Neuron (in vitro differentiated cells): Measurements from ENCODE around the gene SNUPN.

ENCODE experiments used
- H2AFZ ChIP-seq: one replicate; pipeline ENCODE4 v1.6.1; 2013; ENCODE audit warnings: low read depth, mild to moderate bottlenecking, inconsistent platforms, low read length, moderate library complexity
- H3K27me3 ChIP-seq: one replicate; pipeline ENCODE4 v1.6.1; 2013; ENCODE audit warnings: low read length; ENCODE audit not compliant: insufficient read depth
- H3K36me3 ChIP-seq: one replicate; pipeline ENCODE4 v1.6.1; 2013; ENCODE audit warnings: low read length; ENCODE audit not compliant: insufficient read depth
- H3K4me1 ChIP-seq: one replicate; pipeline ENCODE4 v1.6.1; 2013; ENCODE audit warnings: low read length; ENCODE audit not compliant: insufficient read depth
- H3K4me3 ChIP-seq: 2 replicates; pipeline ENCODE4 v1.5.1; 2013; ENCODE audit warnings: mild to moderate bottlenecking, low read length, moderate library complexity
- H3K9me3 ChIP-seq: one replicate; pipeline ENCODE4 v1.6.1; 2013; ENCODE audit warnings: low read length

SNUPN gene

GRCh38 chr15:75649045-75649761 lies 23.7 kb upstream of the SNUPN start:
- H2AFZ ChIP-seq, result no peak overlapping the region
- H3K4me3 ChIP-seq, result peak overlapping the region; percentile 93
- no peaks in the 10 kb centered on the region for H3K9me3 ChIP-seq
- peaks cover 20% of the 10 kb centered on the region for H3K36me3 ChIP-seq
- H3K27me3 ChIP-seq, result no peaks in the 10 kb centered on the region
- H3K4me1 ChIP-seq, result peaks cover 56% of the 10 kb centered on the region

- peaks cover 20% of the 10 kb centered on the region for H3K36me3 ChIP-seq
- no peaks in the 10 kb centered on the region for H3K9me3 ChIP-seq
- no peaks in the 10 kb centered on the region for H3K27me3 ChIP-seq
- peak overlapping the region; percentile 93 for H3K4me3 ChIP-seq
- H3K4me1 ChIP-seq, result peaks cover 56% of the 10 kb centered on the region
- peak overlapping the region; percentile 93 for H2AFZ ChIP-seq
Measured at GRCh38 chr15:75648156-75649000, 22.9 kb upstream of the SNUPN start.

GRCh38 chr15:75647370-75648155 lies 22.0 kb upstream of the SNUPN start, which contains the start of gene SNX33:
TSS of gene SNX33 (plus strand) at chr15:75647912. CDS start at chr15:75649103, 1,191 bp downstream.
- peak within 1 kb of the TSS; percentile 93 for H3K4me3 ChIP-seq
- H3K4me1 ChIP-seq, result peaks cover 50% of the 10 kb centered on the region
- no peaks in the 10 kb centered on the region for H3K9me3 ChIP-seq
- peak within 1 kb of the TSS; percentile 93 for H2AFZ ChIP-seq
- no peaks in the 10 kb centered on the region for H3K27me3 ChIP-seq
- peaks cover 20% of the 10 kb centered on the region for H3K36me3 ChIP-seq

- peak overlapping the region; percentile 93 for H2AFZ ChIP-seq
- peak overlapping the region; percentile 93 for H3K4me3 ChIP-seq
Measured at GRCh38 chr15:75646944-75647364, 21.4 kb upstream of the SNUPN start.

GRCh38 chr15:75646112-75646943 lies 20.8 kb upstream of the SNUPN start:
- Histone ChIP-seq H3K4me1 (peaks cover 38% of the 10 kb centered on the region), H2AFZ (peak overlapping the region; percentile 93), H3K4me3 (peak overlapping the region; percentile 93), H3K36me3 (peaks cover 19% of the 10 kb centered on the region), H3K27me3 (no peaks in the 10 kb centered on the region), H3K9me3 (no peaks in the 10 kb centered on the region)

More at GRCh38 chr15:75646944-75647364, 21.4 kb upstream of the SNUPN start:
- Histone ChIP-seq H3K36me3 (peaks cover 20% of the 10 kb centered on the region), H3K27me3 (no peaks in the 10 kb centered on the region), H3K9me3 (no peaks in the 10 kb centered on the region), H3K4me1 (peaks cover 44% of the 10 kb centered on the region)

- Histone ChIP-seq H2AFZ (no peak overlapping the region), H3K27me3 (no peaks in the 10 kb centered on the region), H3K4me1 (peaks cover 20% of the 10 kb centered on the region), H3K9me3 (no peaks in the 10 kb centered on the region), H3K4me3 (no peak overlapping the region), H3K36me3 (peaks cover under 1% of the 10 kb centered on the region)
Measured at GRCh38 chr15:75644376-75644775, 18.9 kb upstream of the SNUPN start.

GRCh38 chr15:75641603-75642002 lies 16.1 kb upstream of the SNUPN start:
- Histone ChIP-seq H3K4me1 (peaks cover 24% of the 10 kb centered on the region), H2AFZ (no peak overlapping the region), H3K36me3 (peaks cover 7% of the 10 kb centered on the region), H3K27me3 (no peaks in the 10 kb centered on the region), H3K9me3 (no peaks in the 10 kb centered on the region), H3K4me3 (no peak overlapping the region)

GRCh38 chr15:75641179-75641503 lies 15.6 kb upstream of the SNUPN start:
- Histone ChIP-seq H3K4me1 (peaks cover 21% of the 10 kb centered on the region), H2AFZ (no peak overlapping the region), H3K4me3 (peak overlapping the region; percentile 90)

GRCh38 chr15:75640483-75641178 lies 15.1 kb upstream of the SNUPN start:
- H3K4me1 ChIP-seq, result peaks cover 21% of the 10 kb centered on the region
- peaks cover 7% of the 10 kb centered on the region for H3K36me3 ChIP-seq
- no peaks in the 10 kb centered on the region for H3K27me3 ChIP-seq
- H2AFZ ChIP-seq, result peak overlapping the region; percentile 7
- peak overlapping the region; percentile 90 for H3K4me3 ChIP-seq
- H3K9me3 ChIP-seq, result no peaks in the 10 kb centered on the region

More at GRCh38 chr15:75641179-75641503, 15.6 kb upstream of the SNUPN start:
- Histone ChIP-seq H3K9me3 (no peaks in the 10 kb centered on the region), H3K27me3 (no peaks in the 10 kb centered on the region), H3K36me3 (peaks cover 7% of the 10 kb centered on the region)

GRCh38 chr15:75639709-75640482 lies 14.4 kb upstream of the SNUPN start, which contains the start of gene IMP3:
TSS of gene IMP3 (minus strand) at chr15:75640224. CDS start at chr15:75640168, 56 bp downstream.
- Histone ChIP-seq H3K4me3 (peak within 1 kb of the TSS; percentile 90), H3K27me3 (no peaks in the 10 kb centered on the region), H2AFZ (peak within 1 kb of the TSS; percentile 39), H3K4me1 (peaks cover 21% of the 10 kb centered on the region), H3K9me3 (no peaks in the 10 kb centered on the region), H3K36me3 (peaks cover 7% of the 10 kb centered on the region)

GRCh38 chr15:75639191-75639708 lies 13.7 kb upstream of the SNUPN start:
- Histone ChIP-seq H2AFZ (peak overlapping the region; percentile 39), H3K36me3 (peaks cover 7% of the 10 kb centered on the region), H3K27me3 (no peaks in the 10 kb centered on the region), H3K4me1 (peaks cover 21% of the 10 kb centered on the region), H3K4me3 (peak overlapping the region; percentile 90), H3K9me3 (no peaks in the 10 kb centered on the region)
